PFSK-1 (cell line): Measurements from ENCODE around the gene COLEC12.

ENCODE experiments used
- FOXP2 ChIP-seq: optimal IDR thresholded peaks from 2 replicates; pipeline ENCODE3; 2011; ENCODE audit warnings: borderline replicate concordance, control low read depth, inconsistent platforms; ENCODE audit not compliant: insufficient read depth; ENCODE audit errors: extremely low read length, extremely low read depth
- POLR2AphosphoS5 ChIP-seq: IDR thresholded peaks from 2 replicates; pipeline ENCODE4 v1.6.1; 2012; ENCODE audit warnings: low read depth, mild to moderate bottlenecking, control low read depth, low read length, moderate library complexity
- SIN3A ChIP-seq: IDR thresholded peaks from 2 replicates; pipeline ENCODE4 v1.6.1; 2012; ENCODE audit warnings: mild to moderate bottlenecking, low read length, moderate library complexity, borderline replicate concordance; ENCODE audit not compliant: insufficient read depth
- TAF1 ChIP-seq: IDR thresholded peaks from 2 replicates; pipeline ENCODE4 v1.6.1; 2012; ENCODE audit warnings: low read length, control low read depth, borderline replicate concordance; ENCODE audit not compliant: insufficient read depth
- TF ChIP-seq, protein P1 (sequence below), 2 experiments: IDR thresholded peaks; 2 replicates each; pipeline versions ENCODE4 v1.6.1 to v1.8.0; 2011 to 2012; ENCODE audit warnings: low read depth in 2 of 2, low read length in 2 of 2, control low read depth in 1 of 2, inconsistent platforms in 1 of 2, mild to moderate bottlenecking in 1 of 2, moderate library complexity in 1 of 2; ENCODE audit not compliant: insufficient read depth in 1 of 2

COLEC12 gene

GRCh38 chr18:532018-532417, 31.5 kb upstream of the COLEC12 start:
- TF ChIP-seq, protein P1, sequence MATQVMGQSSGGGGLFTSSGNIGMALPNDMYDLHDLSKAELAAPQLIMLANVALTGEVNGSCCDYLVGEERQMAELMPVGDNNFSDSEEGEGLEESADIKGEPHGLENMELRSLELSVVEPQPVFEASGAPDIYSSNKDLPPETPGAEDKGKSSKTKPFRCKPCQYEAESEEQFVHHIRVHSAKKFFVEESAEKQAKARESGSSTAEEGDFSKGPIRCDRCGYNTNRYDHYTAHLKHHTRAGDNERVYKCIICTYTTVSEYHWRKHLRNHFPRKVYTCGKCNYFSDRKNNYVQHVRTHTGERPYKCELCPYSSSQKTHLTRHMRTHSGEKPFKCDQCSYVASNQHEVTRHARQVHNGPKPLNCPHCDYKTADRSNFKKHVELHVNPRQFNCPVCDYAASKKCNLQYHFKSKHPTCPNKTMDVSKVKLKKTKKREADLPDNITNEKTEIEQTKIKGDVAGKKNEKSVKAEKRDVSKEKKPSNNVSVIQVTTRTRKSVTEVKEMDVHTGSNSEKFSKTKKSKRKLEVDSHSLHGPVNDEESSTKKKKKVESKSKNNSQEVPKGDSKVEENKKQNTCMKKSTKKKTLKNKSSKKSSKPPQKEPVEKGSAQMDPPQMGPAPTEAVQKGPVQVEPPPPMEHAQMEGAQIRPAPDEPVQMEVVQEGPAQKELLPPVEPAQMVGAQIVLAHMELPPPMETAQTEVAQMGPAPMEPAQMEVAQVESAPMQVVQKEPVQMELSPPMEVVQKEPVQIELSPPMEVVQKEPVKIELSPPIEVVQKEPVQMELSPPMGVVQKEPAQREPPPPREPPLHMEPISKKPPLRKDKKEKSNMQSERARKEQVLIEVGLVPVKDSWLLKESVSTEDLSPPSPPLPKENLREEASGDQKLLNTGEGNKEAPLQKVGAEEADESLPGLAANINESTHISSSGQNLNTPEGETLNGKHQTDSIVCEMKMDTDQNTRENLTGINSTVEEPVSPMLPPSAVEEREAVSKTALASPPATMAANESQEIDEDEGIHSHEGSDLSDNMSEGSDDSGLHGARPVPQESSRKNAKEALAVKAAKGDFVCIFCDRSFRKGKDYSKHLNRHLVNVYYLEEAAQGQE (IDR thresholded peaks at IDR 0.05; ENCODE audit: insufficient read depth in 1 of 2, low read depth in 2 of 2, low read length in 2 of 2), result no peak
- no peak for TF ChIP-seq TAF1
- no peak for TF ChIP-seq FOXP2
- TF ChIP-seq SIN3A, result no peak
- no peak for TF ChIP-seq POLR2AphosphoS5

DNA sequence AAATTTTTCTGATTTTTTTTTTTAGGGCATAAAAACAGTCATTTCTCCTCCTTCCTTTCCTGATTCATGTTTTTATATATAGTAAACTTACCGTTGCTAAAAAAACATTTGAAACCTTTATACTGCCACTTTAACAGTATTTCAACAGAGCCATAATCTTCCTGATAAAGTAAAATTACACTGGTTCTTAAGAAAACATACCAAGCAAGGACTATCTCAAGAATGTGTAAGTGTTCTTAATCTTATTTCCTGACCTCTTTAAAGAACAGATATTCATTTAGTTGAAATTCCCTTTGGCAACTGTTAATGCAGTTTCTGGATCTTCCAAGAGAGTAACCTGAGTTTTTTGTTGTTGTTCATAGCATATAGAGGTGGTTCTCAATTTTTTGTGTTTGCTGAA, 26.6 kb upstream of the COLEC12 start:
- TF ChIP-seq TAF1, result no peak
- TF ChIP-seq, protein P1 (IDR thresholded peaks at IDR 0.05; ENCODE audit: insufficient read depth in 1 of 2, low read depth in 2 of 2, low read length in 2 of 2), result no peak
- no peak for TF ChIP-seq FOXP2
- TF ChIP-seq SIN3A, result no peak
- TF ChIP-seq POLR2AphosphoS5, result no peak

DNA sequence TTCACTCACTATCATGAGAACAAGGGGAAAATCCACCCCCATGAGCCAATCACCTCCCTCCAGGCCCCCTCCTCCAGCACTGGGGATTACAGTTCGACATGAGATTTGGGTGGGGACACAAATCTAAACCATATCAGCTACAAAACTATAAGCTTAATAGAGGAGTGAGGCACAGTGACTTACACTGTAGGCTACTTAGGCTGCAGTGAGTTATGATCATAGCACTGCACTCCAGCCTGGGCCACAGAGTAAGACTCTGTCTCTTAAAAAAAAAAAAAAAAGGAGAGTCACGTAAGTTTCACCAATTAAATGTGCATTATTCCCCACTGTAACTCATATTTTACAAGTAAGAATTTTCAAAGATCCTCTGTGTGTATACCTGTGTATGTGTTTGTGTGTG, 26.2 kb upstream of the COLEC12 start:
- TF ChIP-seq TAF1 (no peak), SIN3A (no peak), POLR2AphosphoS5 (no peak), FOXP2 (no peak)
- TF ChIP-seq, protein P1 (IDR thresholded peaks at IDR 0.05; ENCODE audit: insufficient read depth in 1 of 2, low read depth in 2 of 2, low read length in 2 of 2), result no peak

- TF ChIP-seq SIN3A (no peak), TAF1 (no peak), FOXP2 (no peak), POLR2AphosphoS5 (no peak)
- TF ChIP-seq, protein P1 (IDR thresholded peaks at IDR 0.05; ENCODE audit: insufficient read depth in 1 of 2, low read depth in 2 of 2, low read length in 2 of 2), result no peak
These were observed 24.7 kb upstream of the COLEC12 start for GRCh38 chr18:525036-525797.

- TF ChIP-seq, protein P1 (IDR thresholded peaks at IDR 0.05; ENCODE audit: insufficient read depth in 1 of 2, low read depth in 2 of 2, low read length in 2 of 2), result no peak
These were observed 24.0 kb upstream of the COLEC12 start for GRCh38 chr18:524466-524865.
